Measurements from ENCODE around the gene KIF18B.

Gene KIF18B

GRCh38 chr17:44884941-44885340 is 62.6 kb downstream of the KIF18B start:
- Histone ChIP-seq H3K36me3 (ENCODE audit: control insufficient read depth, insufficient read depth, low read length) (peaks cover 3% of the 10 kb centered on the region), H3K4me3 (ENCODE audit: low read length) (no peak overlapping the region), H3K27me3 (ENCODE audit: control insufficient read depth, insufficient read depth, low read length) (no peaks in the 10 kb centered on the region), H3K9me3 (ENCODE audit: control insufficient read depth, low read length) (no peaks in the 10 kb centered on the region), H3K4me1 (ENCODE audit: control insufficient read depth, insufficient read depth, low read length) (no peaks in the 10 kb centered on the region), H3K9ac (ENCODE audit: low read length) (no peak overlapping the region)

- H3K4me3 ChIP-seq (ENCODE audit: low read length), result no peak overlapping the region
- H3K36me3 ChIP-seq (ENCODE audit: control insufficient read depth, insufficient read depth, low read length), result peaks cover 13% of the 10 kb centered on the region
- no peaks in the 10 kb centered on the region for H3K9me3 ChIP-seq (ENCODE audit: control insufficient read depth, low read length)
Observed at GRCh38 chr17:44881145-44881544, 66.4 kb downstream of the KIF18B start.

GRCh38 chr17:44880062-44880461 is 67.5 kb downstream of the KIF18B start:
- H3K9me3 ChIP-seq (ENCODE audit: control insufficient read depth, low read length), result no peaks in the 10 kb centered on the region
- peaks cover 13% of the 10 kb centered on the region for H3K36me3 ChIP-seq (ENCODE audit: control insufficient read depth, insufficient read depth, low read length)
- no peak overlapping the region for H3K4me3 ChIP-seq (ENCODE audit: low read length)
- H3K27me3 ChIP-seq (ENCODE audit: control insufficient read depth, insufficient read depth, low read length), result no peaks in the 10 kb centered on the region
- no peak overlapping the region for H3K9ac ChIP-seq (ENCODE audit: low read length)
- H3K4me1 ChIP-seq (ENCODE audit: control insufficient read depth, insufficient read depth, low read length), result peaks cover 5% of the 10 kb centered on the region

More at GRCh38 chr17:44881145-44881544, 66.4 kb downstream of the KIF18B start:
- H3K4me1 ChIP-seq (ENCODE audit: control insufficient read depth, insufficient read depth, low read length), result peaks cover 5% of the 10 kb centered on the region
- no peaks in the 10 kb centered on the region for H3K27me3 ChIP-seq (ENCODE audit: control insufficient read depth, insufficient read depth, low read length)
- H3K9ac ChIP-seq (ENCODE audit: low read length), result no peak overlapping the region

GRCh38 chr17:44879376-44879775 is 68.2 kb downstream of the KIF18B start:
- Histone ChIP-seq H3K9me3 (ENCODE audit: control insufficient read depth, low read length) (no peaks in the 10 kb centered on the region), H3K4me3 (ENCODE audit: low read length) (no peak overlapping the region), H3K36me3 (ENCODE audit: control insufficient read depth, insufficient read depth, low read length) (peaks cover 13% of the 10 kb centered on the region), H3K9ac (ENCODE audit: low read length) (no peak overlapping the region), H3K27me3 (ENCODE audit: control insufficient read depth, insufficient read depth, low read length) (no peaks in the 10 kb centered on the region), H3K4me1 (ENCODE audit: control insufficient read depth, insufficient read depth, low read length) (peaks cover 5% of the 10 kb centered on the region)

- no peaks in the 10 kb centered on the region for H3K9me3 ChIP-seq (ENCODE audit: control insufficient read depth, low read length)
- H3K9ac ChIP-seq (ENCODE audit: low read length), result no peak overlapping the region
- no peak overlapping the region for H3K4me3 ChIP-seq (ENCODE audit: low read length)
- no peaks in the 10 kb centered on the region for H3K27me3 ChIP-seq (ENCODE audit: control insufficient read depth, insufficient read depth, low read length)
- H3K36me3 ChIP-seq (ENCODE audit: control insufficient read depth, insufficient read depth, low read length), result peaks cover 17% of the 10 kb centered on the region
- peaks cover 5% of the 10 kb centered on the region for H3K4me1 ChIP-seq (ENCODE audit: control insufficient read depth, insufficient read depth, low read length)
Observed at GRCh38 chr17:44878627-44879221, 68.8 kb downstream of the KIF18B start.

- Histone ChIP-seq H3K36me3 (ENCODE audit: control insufficient read depth, insufficient read depth, low read length) (peaks cover 14% of the 10 kb centered on the region), H3K27me3 (ENCODE audit: control insufficient read depth, insufficient read depth, low read length) (no peaks in the 10 kb centered on the region), H3K9me3 (ENCODE audit: control insufficient read depth, low read length) (no peaks in the 10 kb centered on the region), H3K4me3 (ENCODE audit: low read length) (no peak overlapping the region), H3K4me1 (ENCODE audit: control insufficient read depth, insufficient read depth, low read length) (peaks cover 5% of the 10 kb centered on the region), H3K9ac (ENCODE audit: low read length) (no peak overlapping the region)
Observed at GRCh38 chr17:44877121-44877520, 70.5 kb downstream of the KIF18B start.

GRCh38 chr17:44875761-44876160 is 71.8 kb downstream of the KIF18B start:
- Histone ChIP-seq H3K4me1 (ENCODE audit: control insufficient read depth, insufficient read depth, low read length) (peaks cover 5% of the 10 kb centered on the region), H3K9ac (ENCODE audit: low read length) (no peak overlapping the region), H3K27me3 (ENCODE audit: control insufficient read depth, insufficient read depth, low read length) (no peaks in the 10 kb centered on the region), H3K36me3 (ENCODE audit: control insufficient read depth, insufficient read depth, low read length) (peaks cover 14% of the 10 kb centered on the region), H3K4me3 (ENCODE audit: low read length) (no peak overlapping the region), H3K9me3 (ENCODE audit: control insufficient read depth, low read length) (no peaks in the 10 kb centered on the region)
